ENCODE measurements around the gene UGT1A4. TPM values are rescaled to one million over a fixed set of nuclear protein-coding genes. Genes with fewer than 3 reads are reported as not detected.

UGT1A4 gene
- total RNA-seq, 2 donors from 2014 or later: not detected

DNA sequence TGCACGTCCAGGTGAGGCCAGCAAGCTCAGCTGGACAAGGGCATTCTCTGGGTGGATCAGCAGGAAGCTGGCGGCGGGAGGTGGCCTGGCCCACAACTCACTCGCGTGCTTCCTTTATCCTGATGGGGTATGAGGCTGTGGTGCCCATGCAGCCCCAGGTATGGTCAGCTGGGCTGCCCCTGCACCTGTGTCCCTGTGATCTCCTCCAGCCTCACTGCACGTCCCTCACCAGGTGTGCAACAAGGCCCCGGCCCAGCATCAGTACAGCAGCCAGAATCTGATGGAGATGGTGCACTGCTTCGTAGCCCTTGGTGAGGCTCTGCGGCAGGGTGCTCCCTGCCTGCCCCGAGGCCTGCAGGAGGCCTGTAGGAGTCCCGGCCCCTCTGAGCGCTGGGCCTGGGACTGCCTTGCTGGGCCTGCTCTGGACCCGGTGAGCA, 77.2 kb downstream of the UGT1A4 start:
- DNase-seq (ENCODE audit: low spot score): peak; percentile 60
- peaks cover 5 to 7% of the 10 kb centered on the region in 2 donors for H3K27me3 Mint-ChIP-seq
- H3K36me3 Mint-ChIP-seq: no peaks in the 10 kb centered on the region
- H3K9me3 Mint-ChIP-seq: no peaks in the 10 kb centered on the region
- peaks cover 0 to 3% of the 10 kb centered on the region in 2 donors for H3K4me1 Mint-ChIP-seq (ENCODE audit: low read depth in 2 of 2)
- no peak overlapping the region for H3K4me3 Mint-ChIP-seq
- ATAC-seq: peak in 1 of 2 donors; percentile 9
- H3K27ac Mint-ChIP-seq: no peak overlapping the region

DNA sequence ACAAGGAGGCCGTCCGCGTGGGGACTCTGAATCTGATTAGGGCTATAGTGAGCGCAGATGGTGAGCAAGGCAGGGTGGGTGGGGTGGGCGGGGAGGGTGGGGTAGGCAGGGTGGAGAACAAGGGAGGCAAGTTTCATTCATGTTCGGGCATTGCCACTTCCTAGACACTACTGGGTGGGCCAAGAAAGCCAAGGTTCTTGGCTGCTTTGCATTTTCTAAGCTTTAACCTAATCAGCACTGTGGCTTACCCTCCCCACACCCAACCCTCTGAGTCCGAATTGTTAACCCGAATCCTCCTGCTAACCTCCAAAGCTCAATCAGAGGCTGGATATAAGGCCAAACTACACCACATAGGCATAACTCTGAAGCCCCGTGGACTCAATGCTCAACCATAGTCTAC, 77.7 kb downstream of the UGT1A4 start:
- Mint-ChIP-seq H3K9me3 (no peaks in the 10 kb centered on the region), H3K27me3 (peaks cover 5 to 9% of the 10 kb centered on the region in 2 donors), H3K4me3 (no peak overlapping the region), H3K27ac (no peak overlapping the region), H3K4me1 (ENCODE audit: low read depth in 2 of 2) (peaks cover 0 to 3% of the 10 kb centered on the region in 2 donors), H3K36me3 (no peaks in the 10 kb centered on the region)
- no peak for ATAC-seq
- no peak for DNase-seq (ENCODE audit: low spot score)

GRCh38 chr2:233798335-233799086, 80.0 kb downstream of the UGT1A4 start:
- Mint-ChIP-seq H3K4me3 (no peak overlapping the region), H3K36me3 (no peaks in the 10 kb centered on the region), H3K27ac (no peak overlapping the region), H3K9me3 (no peaks in the 10 kb centered on the region), H3K4me1 (ENCODE audit: low read depth in 2 of 2) (peaks cover 0 to 3% of the 10 kb centered on the region in 2 donors), H3K27me3 (peaks cover 10 to 17% of the 10 kb centered on the region in 2 donors)
- DNase-seq (ENCODE audit: low spot score) (peak; percentile 45), ATAC-seq (no peak)

- H3K27ac Mint-ChIP-seq: no peak overlapping the region
- H3K9me3 Mint-ChIP-seq: no peaks in the 10 kb centered on the region
- no peak overlapping the region for H3K4me3 Mint-ChIP-seq
- H3K36me3 Mint-ChIP-seq: no peaks in the 10 kb centered on the region
- ATAC-seq (no peak), DNase-seq (ENCODE audit: low spot score) (peak; percentile 42)
- peaks cover 10 to 19% of the 10 kb centered on the region in 2 donors for H3K27me3 Mint-ChIP-seq
- H3K4me1 Mint-ChIP-seq (ENCODE audit: low read depth in 2 of 2): peaks cover 0 to 3% of the 10 kb centered on the region in 2 donors
Measured at GRCh38 chr2:233799087-233799665, 80.6 kb downstream of the UGT1A4 start.

- no peak for ATAC-seq
- Mint-ChIP-seq H3K9me3 (no peaks in the 10 kb centered on the region), H3K27me3 (peaks cover 10 to 24% of the 10 kb centered on the region in 2 donors), H3K36me3 (no peaks in the 10 kb centered on the region), H3K4me3 (no peak overlapping the region), H3K27ac (no peak overlapping the region), H3K4me1 (ENCODE audit: low read depth in 2 of 2) (peaks cover 0 to 3% of the 10 kb centered on the region in 2 donors)
- DNase-seq (ENCODE audit: low spot score): peak; percentile 37
Measured at GRCh38 chr2:233799716-233800115, 81.2 kb downstream of the UGT1A4 start.

- ATAC-seq: no peak
- H3K4me3 Mint-ChIP-seq: no peak overlapping the region
- H3K9me3 Mint-ChIP-seq: no peaks in the 10 kb centered on the region
- H3K27ac Mint-ChIP-seq: no peak overlapping the region
- H3K36me3 Mint-ChIP-seq: no peaks in the 10 kb centered on the region
- peaks cover 13 to 29% of the 10 kb centered on the region in 2 donors for H3K27me3 Mint-ChIP-seq
- no peak for DNase-seq (ENCODE audit: low spot score)
- H3K4me1 Mint-ChIP-seq (ENCODE audit: low read depth in 2 of 2): peaks cover 0 to 3% of the 10 kb centered on the region in 2 donors
Measured at GRCh38 chr2:233800208-233800607, 81.7 kb downstream of the UGT1A4 start.

- no peak for DNase-seq (ENCODE audit: low spot score)
- peak in 1 of 2 donors; percentile 53 for ATAC-seq
- Mint-ChIP-seq H3K36me3 (no peaks in the 10 kb centered on the region), H3K27ac (no peak overlapping the region), H3K4me1 (ENCODE audit: low read depth in 2 of 2) (peaks cover 0 to 3% of the 10 kb centered on the region in 2 donors), H3K27me3 (peaks cover 13 to 42% of the 10 kb centered on the region in 2 donors), H3K4me3 (no peak overlapping the region), H3K9me3 (no peaks in the 10 kb centered on the region)
Measured at GRCh38 chr2:233801357-233802131, 83.0 kb downstream of the UGT1A4 start.

- peaks cover 13 to 42% of the 10 kb centered on the region in 2 donors for H3K27me3 Mint-ChIP-seq
- no peaks in the 10 kb centered on the region for H3K36me3 Mint-ChIP-seq
- no peaks in the 10 kb centered on the region for H3K9me3 Mint-ChIP-seq
- peaks cover 0 to 3% of the 10 kb centered on the region in 2 donors for H3K4me1 Mint-ChIP-seq (ENCODE audit: low read depth in 2 of 2)
- no peak for DNase-seq (ENCODE audit: low spot score)
- no peak overlapping the region for H3K27ac Mint-ChIP-seq
- no peak overlapping the region for H3K4me3 Mint-ChIP-seq
- ATAC-seq: peak; percentile 24 to 29
Measured at GRCh38 chr2:233802132-233802815, 83.7 kb downstream of the UGT1A4 start.

DNA sequence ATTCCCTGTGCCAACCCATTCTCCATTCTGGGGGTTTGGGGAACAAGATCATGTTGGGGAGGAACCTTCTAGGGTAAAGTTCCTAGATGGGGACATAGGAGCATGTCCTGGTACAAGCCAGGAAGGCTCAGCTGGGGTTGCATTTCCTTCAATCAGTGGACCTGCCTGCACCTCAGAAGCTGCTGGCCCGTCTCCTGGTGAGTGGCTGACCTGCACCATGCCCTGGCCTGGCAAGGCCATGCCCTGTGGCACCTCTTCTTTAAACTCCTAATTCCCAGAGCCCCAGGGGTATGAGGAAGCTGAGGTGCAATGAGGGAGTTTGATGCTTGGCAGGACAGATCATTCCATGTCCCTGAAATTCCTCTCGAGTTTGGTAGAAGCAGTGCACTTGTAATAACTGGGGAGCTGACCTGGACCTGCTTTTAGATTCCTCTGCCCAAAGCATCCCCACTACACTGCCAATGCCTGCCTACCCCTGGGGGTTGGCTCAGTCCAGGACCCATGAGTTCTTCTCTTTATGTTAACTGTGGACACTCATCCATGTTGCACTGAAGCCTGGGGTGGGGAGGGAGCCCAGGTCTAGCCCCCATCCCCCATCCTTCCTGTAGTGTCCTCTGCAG, 84.9 kb downstream of the UGT1A4 start:
- Mint-ChIP-seq H3K27ac (no peak overlapping the region), H3K9me3 (no peaks in the 10 kb centered on the region), H3K27me3 (peaks cover 12 to 42% of the 10 kb centered on the region in 2 donors), H3K4me3 (no peak overlapping the region), H3K4me1 (ENCODE audit: low read depth in 2 of 2) (peaks cover 0 to 3% of the 10 kb centered on the region in 2 donors), H3K36me3 (no peaks in the 10 kb centered on the region)
- DNase-seq (ENCODE audit: low spot score): no peak
- ATAC-seq: no peak

DNA sequence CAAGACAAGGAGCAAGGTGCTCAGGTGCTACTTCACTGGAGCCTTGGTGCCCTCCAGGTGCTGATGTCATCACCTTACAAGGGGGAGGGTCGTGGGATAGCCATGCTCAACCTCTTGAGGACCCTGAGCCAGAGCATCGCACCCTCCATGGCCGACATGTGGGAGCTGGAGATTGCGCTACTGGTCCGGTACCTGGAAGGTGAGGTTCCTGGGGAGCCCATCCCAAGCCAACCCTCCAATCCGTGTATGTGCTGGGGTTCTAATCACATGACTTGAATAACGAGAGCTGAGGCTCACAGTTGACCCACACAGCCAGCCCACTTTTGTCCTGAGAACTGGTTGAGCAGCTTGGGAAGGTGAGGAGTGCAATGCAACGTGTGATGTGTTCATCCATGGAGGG, 85.5 kb downstream of the UGT1A4 start:
- ATAC-seq: no peak
- Mint-ChIP-seq H3K27me3 (peaks cover 11 to 42% of the 10 kb centered on the region in 2 donors), H3K27ac (no peak overlapping the region), H3K4me3 (no peak overlapping the region), H3K9me3 (no peaks in the 10 kb centered on the region), H3K36me3 (no peaks in the 10 kb centered on the region), H3K4me1 (ENCODE audit: low read depth in 2 of 2) (peaks cover 0 to 3% of the 10 kb centered on the region in 2 donors)
- no peak for DNase-seq (ENCODE audit: low spot score)

DNA sequence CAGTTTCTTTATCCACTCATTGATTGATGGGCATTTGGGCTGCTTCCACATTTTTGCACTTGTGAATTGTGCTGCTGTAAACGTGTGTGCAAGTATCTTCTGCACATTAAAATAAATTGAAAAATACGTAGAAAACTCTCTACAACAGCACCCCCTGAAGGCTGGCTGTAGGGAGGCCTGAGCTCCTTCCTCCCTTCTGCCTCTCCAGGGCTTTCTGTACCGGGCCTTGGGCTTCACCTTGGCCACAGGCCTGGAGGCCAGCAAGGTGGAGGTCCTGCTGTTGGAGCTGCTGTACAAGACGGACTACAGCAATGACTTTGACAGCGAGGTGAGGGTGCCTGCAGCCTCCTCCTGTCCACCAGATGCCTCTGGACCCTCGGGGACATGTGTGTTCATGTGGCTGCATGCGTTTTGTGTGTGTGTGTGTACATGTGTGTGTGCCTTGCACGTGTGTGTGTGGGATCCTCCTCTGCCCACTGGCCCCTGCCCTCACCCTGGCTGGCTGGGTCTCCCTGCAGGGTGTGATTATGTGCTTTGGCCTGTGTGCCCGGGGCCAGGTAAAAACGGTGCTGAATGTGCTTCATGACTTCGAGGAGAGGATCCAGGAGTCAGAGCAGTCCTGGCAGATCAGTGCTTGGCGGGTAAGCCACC, 88.8 kb downstream of the UGT1A4 start:
- Mint-ChIP-seq H3K27me3 (peaks cover 17 to 40% of the 10 kb centered on the region in 2 donors), H3K4me1 (ENCODE audit: low read depth in 2 of 2) (no peaks in the 10 kb centered on the region)

GRCh38 chr2:233807966-233808935, 89.7 kb downstream of the UGT1A4 start:
- no peak overlapping the region for H3K27ac Mint-ChIP-seq
- H3K4me3 Mint-ChIP-seq: no peak overlapping the region
- H3K4me1 Mint-ChIP-seq (ENCODE audit: low read depth in 2 of 2): no peaks in the 10 kb centered on the region
- no peaks in the 10 kb centered on the region for H3K36me3 Mint-ChIP-seq
- ATAC-seq (no peak), DNase-seq (ENCODE audit: low spot score) (peak; percentile 42)
- H3K9me3 Mint-ChIP-seq: no peaks in the 10 kb centered on the region
- H3K27me3 Mint-ChIP-seq: peaks cover 18 to 32% of the 10 kb centered on the region in 2 donors

More for the DNA sequence above, 88.8 kb downstream of the UGT1A4 start:
- DNase-seq (ENCODE audit: low spot score) (peak; percentile 60), ATAC-seq (no peak)
- H3K4me3 Mint-ChIP-seq: no peak overlapping the region
- H3K27ac Mint-ChIP-seq: no peak overlapping the region
- H3K9me3 Mint-ChIP-seq: no peaks in the 10 kb centered on the region
- H3K36me3 Mint-ChIP-seq: no peaks in the 10 kb centered on the region
